Measurements from ENCODE around the gene RPL15. TPM values are rescaled to one million over a fixed set of nuclear protein-coding genes. Genes with fewer than 3 reads are reported as not detected.

Gene RPL15
- total and polyA plus RNA-seq, 2 of the 8 experiments (the other 6 are each of a cell fraction or from before 2014, with no cell fraction given): 2,819 to 6,473 TPM

GRCh38 chr3:23956701-23957100 is 39.8 kb downstream of the RPL15 start:
- no peak overlapping the region for H2AFZ ChIP-seq (ENCODE audit: low read length)
- H3K27me3 ChIP-seq (replicated peaks in 1 of 4; ENCODE audit: control insufficient read depth in 3 of 4, extremely low read depth in 1 of 4, insufficient read depth in 3 of 4, low read length in 3 of 4): no peaks in the 10 kb centered on the region
- H3K18ac ChIP-seq (ENCODE audit: extremely low read depth, low read length): no peak overlapping the region
- H2BK120ac ChIP-seq (replicated peaks; ENCODE audit: low read depth, low read length): no peak overlapping the region
- ChIA-PET POLR2A (ENCODE audit: partially characterized antibody) (interaction anchor here (1.6 to 4.4 kb wide), 3 partner anchors 8 to 39 kb away, joined by 4 to 17 read pairs (median 11); partner anchors contain the start of genes NKIRAS1 and RPL15), CTCF (ENCODE audit: partially characterized antibody) (interaction anchor here (0.7 kb wide), 1 partner anchor 841 kb away, joined by 3 read pairs; no protein-coding TSS in a partner anchor)
- peaks cover 4 to 46% of the 10 kb centered on the region in 2 experiments; a peak in 3 of 4 replicates for H3K79me2 ChIP-seq (ENCODE audit: control insufficient read depth in 1 of 2, insufficient read depth in 2 of 2, low read length in 2 of 2)
- H2BK12ac ChIP-seq (ENCODE audit: low read depth, low read length): no peak overlapping the region
- no peak for DNase-seq (ENCODE audit: low read depth in 1 of 2, low spot score in 2 of 2)
- H2BK20ac ChIP-seq (ENCODE audit: low read length): no peak overlapping the region
- H3K27ac ChIP-seq (ENCODE audit: low read depth, low read length): no peak overlapping the region
- no peak overlapping the region for H4K8ac ChIP-seq (ENCODE audit: extremely low read depth, insufficient read depth, low read length)
- no peak overlapping the region for H3K4me3 ChIP-seq (ENCODE audit: extremely low read depth in 1 of 4, insufficient read depth in 2 of 4, low read depth in 3 of 4, low read length in 4 of 4)
- no peak overlapping the region for H3K4ac ChIP-seq (replicated peaks; ENCODE audit: insufficient read length, low read depth, low read length)
- 96% methylated on average over 3 of the region's 3 CpGs; no CpG with 5 or more reads in 1 of the 2 experiments for WGBS, 2 experiments (ENCODE audit: extremely low coverage in 1 of 2, insufficient coverage in 1 of 2, insufficient read length in 1 of 2, insufficient replicate concordance in 2 of 2, low coverage in 1 of 2, low lambda C conversion rate in 2 of 2, missing lambda C conversion rate in 1 of 2)
- H3K79me1 ChIP-seq (ENCODE audit: low read depth, low read length): no peaks in the 10 kb centered on the region
- no peak overlapping the region for H3K14ac ChIP-seq (ENCODE audit: insufficient read length)
- no peak overlapping the region for H3K56ac ChIP-seq (replicated peaks; ENCODE audit: insufficient read length, low read depth, low read length)
- H3K9ac ChIP-seq (replicated peaks in 1 of 4; ENCODE audit: extremely low read depth in 1 of 4, low read depth in 3 of 4, low read length in 3 of 4): no peak overlapping the region
- H3K4me2 ChIP-seq (ENCODE audit: insufficient read depth in 1 of 2, low read depth in 2 of 2, low read length in 2 of 2): no peak overlapping the region
- no peaks in the 10 kb centered on the region for H3K23me2 ChIP-seq (ENCODE audit: low read depth, low read length)
- no peak overlapping the region for H2BK15ac ChIP-seq (ENCODE audit: low read length)
- no peak for FAIRE-seq
- TF ChIP-seq SP2 (IDR thresholded peaks at IDR 0.05; ENCODE audit: low read length) (no peak), BACH1 (IDR thresholded peaks at IDR 0.05; ENCODE audit: low read length) (no peak)
- no peak overlapping the region for H4K91ac ChIP-seq (replicated peaks; ENCODE audit: insufficient read length, low read length)
- H2AK5ac ChIP-seq (ENCODE audit: low read depth, low read length): no peak overlapping the region
- H3K4me1 ChIP-seq (replicated peaks in 1 of 4; ENCODE audit: control insufficient read depth in 3 of 4, insufficient read depth in 4 of 4, low read length in 3 of 4): no peaks in the 10 kb centered on the region
- H3K36me3 ChIP-seq (ENCODE audit: control insufficient read depth in 2 of 4, insufficient read depth in 4 of 4, low read length in 3 of 4): peaks cover 0 to 22% (median under 1%) of the 10 kb centered on the region in 4 experiments; a peak in 3 of 8 replicates
- no peak overlapping the region for H3K23ac ChIP-seq (ENCODE audit: insufficient read length)
- H4K5ac ChIP-seq (ENCODE audit: insufficient read length, low read depth, low read length): no peak overlapping the region
- peaks cover 0 to 5% of the 10 kb centered on the region in 2 experiments for H4K20me1 ChIP-seq (replicated peaks in 1 of 2; ENCODE audit: control insufficient read depth in 1 of 2, insufficient read depth in 2 of 2, low read length in 2 of 2)
- no peak overlapping the region for H2BK5ac ChIP-seq (ENCODE audit: low read depth, low read length)
- H3K9me3 ChIP-seq (ENCODE audit: insufficient read depth in 2 of 2, low read depth in 1 of 2, low read length in 1 of 2): no peaks in the 10 kb centered on the region

Measured in H1 (cell line).